ENCODE results near the gene MGMT. TPM values are rescaled to one million over a fixed set of nuclear protein-coding genes. Genes with fewer than 3 reads are reported as not detected.

The MGMT gene
- total RNA-seq, 4 donors from 2014 or later: 10.9 to 37.7 (median 16.0) TPM

- Histone ChIP-seq H3K36me3 (no peaks in the 10 kb centered on the region), H3K27me3 (no peaks in the 10 kb centered on the region), H3K4me1 (no peaks in the 10 kb centered on the region), H3K27ac (no peak overlapping the region), H3K4me3 (no peak overlapping the region), H3K9me3 (peaks cover 0 to 19% of the 10 kb centered on the region in 2 donors)
- TF ChIP-seq POLR2A (IDR thresholded peaks at IDR 0.05): no peak
- no peak for TF ChIP-seq CTCF (IDR thresholded peaks at IDR 0.05)
- intact Hi-C loops (cut with DNase I; ENCODE audit: low total_unique reads): no loop called here
- no peak for DNase-seq
Measured at GRCh38 chr10:129494740-129495139, 27.7 kb downstream of the MGMT start.

- TF ChIP-seq POLR2A (IDR thresholded peaks at IDR 0.05) (no peak), CTCF (IDR thresholded peaks at IDR 0.05) (no peak)
- Histone ChIP-seq H3K27me3 (no peaks in the 10 kb centered on the region), H3K4me3 (no peak overlapping the region), H3K27ac (no peak overlapping the region), H3K9me3 (peaks cover 0 to 17% of the 10 kb centered on the region in 2 donors), H3K4me1 (no peaks in the 10 kb centered on the region), H3K36me3 (no peaks in the 10 kb centered on the region)
- no peak for DNase-seq
- intact Hi-C loops (cut with DNase I; ENCODE audit: low total_unique reads): no loop called here
Measured at GRCh38 chr10:129495256-129495655, 28.2 kb downstream of the MGMT start.

- intact Hi-C loops (cut with DNase I; ENCODE audit: low total_unique reads): no loop called here
- H3K9me3 ChIP-seq: peaks cover 0 to 13% of the 10 kb centered on the region in 2 donors
- no peaks in the 10 kb centered on the region for H3K27me3 ChIP-seq
- no peaks in the 10 kb centered on the region for H3K4me1 ChIP-seq
- no peak overlapping the region for H3K4me3 ChIP-seq
- H3K36me3 ChIP-seq: no peaks in the 10 kb centered on the region
- H3K27ac ChIP-seq: no peak overlapping the region
- TF ChIP-seq CTCF (IDR thresholded peaks at IDR 0.05) (no peak), POLR2A (IDR thresholded peaks at IDR 0.05) (no peak)
- DNase-seq: no peak
Measured at GRCh38 chr10:129495698-129496097, 28.7 kb downstream of the MGMT start.

GRCh38 chr10:129497013-129497412 lies 30.0 kb downstream of the MGMT start:
- intact Hi-C loops (cut with DNase I; ENCODE audit: low total_unique reads): no loop called here
- no peaks in the 10 kb centered on the region for H3K27me3 ChIP-seq
- H3K4me1 ChIP-seq: no peaks in the 10 kb centered on the region
- no peak for DNase-seq
- TF ChIP-seq POLR2A (IDR thresholded peaks at IDR 0.05) (no peak), CTCF (IDR thresholded peaks at IDR 0.05) (no peak)
- no peak overlapping the region for H3K4me3 ChIP-seq
- H3K27ac ChIP-seq: no peak overlapping the region
- H3K36me3 ChIP-seq: no peaks in the 10 kb centered on the region
- no peaks in the 10 kb centered on the region for H3K9me3 ChIP-seq

- Histone ChIP-seq H3K36me3 (no peaks in the 10 kb centered on the region), H3K4me1 (no peaks in the 10 kb centered on the region), H3K27ac (no peak overlapping the region), H3K9me3 (no peaks in the 10 kb centered on the region), H3K4me3 (no peak overlapping the region), H3K27me3 (no peaks in the 10 kb centered on the region)
- no peak for DNase-seq
- TF ChIP-seq POLR2A (IDR thresholded peaks at IDR 0.05) (no peak), CTCF (IDR thresholded peaks at IDR 0.05) (no peak)
- intact Hi-C loops (cut with DNase I; ENCODE audit: low total_unique reads): no loop called here
Measured at GRCh38 chr10:129498680-129499079, 31.6 kb downstream of the MGMT start.
